Regular cardiac myocyte (primary cell): ENCODE measurements around the gene SUGCT. TPM values are rescaled to one million over a fixed set of nuclear protein-coding genes. Genes with fewer than 3 reads are reported as not detected.

Experiments used
- total RNA-seq: library from RNA; depleted of rRNA; stranded (reverse); fragments of >200 nt; gene quantifications from 2 replicates; pipeline ENCODE4 v1.2.3, GENCODE V29; 2014

SUGCT gene
- total RNA-seq: 9.0 and 17.8 TPM in 2 replicates

DNA sequence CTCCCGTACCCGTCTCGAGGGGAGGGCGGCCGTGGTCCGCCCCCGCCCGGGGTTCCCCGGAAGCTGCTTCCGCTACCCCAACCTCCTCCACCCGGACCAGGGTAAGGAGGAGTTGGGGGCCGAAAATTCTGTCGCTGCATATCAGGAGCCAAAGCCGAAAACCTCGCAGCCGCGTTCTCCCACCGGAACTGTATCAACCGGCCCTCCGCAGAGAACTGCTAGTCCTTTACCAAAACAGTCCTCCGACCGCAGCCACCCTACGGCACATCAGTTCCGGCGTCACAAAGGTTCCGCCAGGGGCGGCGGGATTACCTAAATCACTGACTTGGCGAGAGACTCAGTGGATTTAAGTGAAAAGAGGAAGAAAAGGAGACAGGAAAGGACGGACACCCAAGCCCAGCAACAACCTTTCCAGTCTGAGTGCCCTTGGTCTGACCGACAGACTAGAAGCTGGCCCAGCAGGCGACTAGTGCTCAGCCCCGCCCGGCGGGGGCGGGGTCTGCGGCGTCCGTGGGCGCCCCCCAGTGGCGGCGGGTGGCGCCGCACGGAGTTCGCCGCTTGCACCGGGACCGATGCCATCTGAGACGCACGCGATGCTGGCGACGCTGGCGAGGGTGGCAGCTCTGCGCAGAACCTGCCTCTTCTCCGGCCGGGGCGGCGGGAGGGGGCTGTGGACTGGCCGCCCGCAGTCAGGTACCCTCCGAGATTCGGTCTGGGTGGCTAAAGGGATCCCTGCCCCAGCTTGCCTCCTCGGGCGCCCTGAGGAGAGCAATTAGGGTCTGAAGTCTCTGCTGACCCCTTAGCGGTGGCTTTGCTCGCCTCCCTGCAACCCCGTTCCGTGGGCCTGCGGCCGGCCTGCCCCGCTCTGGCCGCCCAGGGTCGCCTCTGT lies at the start of gene SUGCT, which contains the start of gene MPLKIP:
Gene SUGCT (plus strand): TSS at position 578 of the 889 bp plus-strand sequence.
Gene MPLKIP (minus strand): TSS at position 195 of the 889 bp plus-strand sequence. CDS start 55 bp downstream, at position 140.

Other genes with a start within 250 kb of the SUGCT start
- 63.1 and 95.3 TPM in 2 replicates for gene CDK13, start 184.7 kb upstream of the SUGCT start, total RNA-seq
- gene MPLKIP, start 383 bp upstream of the SUGCT start, total RNA-seq: 7.9 and 24.2 TPM in 2 replicates